Stimulated activated CD4-positive, alpha-beta T cell treated with anti-CD3 and anti-CD28 coated beads, Interleukin-4, amount 100 ng/mL, for 4 hours (primary cell): ENCODE results near the gene SLC19A1.

Experiments used
- DNase-seq, 2 experiments: peaks; one replicate each; pipeline ENCODE4 v3.0.0-alpha.2; 2020

Gene SLC19A1

GRCh38 chr21:45449658-45450422 is 92.4 kb downstream of the SLC19A1 start:
- DNase-seq: no peak

- no peak for DNase-seq
Measured at GRCh38 chr21:45448810-45449657, 93.2 kb downstream of the SLC19A1 start.

- no peak for DNase-seq
Measured at GRCh38 chr21:45448283-45448809, 93.9 kb downstream of the SLC19A1 start.
